PC-3 (cell line): ENCODE data around the gene UBAP1.

Source experiments
- EZH2 ChIP-seq: fragments of 300-600 bp; sonication (generic); IDR thresholded peaks from one replicate; pipeline ENCODE4 v1.6.1; 2017; ENCODE audit warnings: antibody characterized with exemption, mild to moderate bottlenecking, low read length; ENCODE audit not compliant: unreplicated experiment
- EZH2phosphoT487 ChIP-seq: fragments of 300-600 bp; sonication (generic); IDR thresholded peaks from 2 replicates; pipeline ENCODE4 v1.6.1; 2018; ENCODE audit warnings: mild to moderate bottlenecking, antibody characterized with exemption, low read length, borderline replicate concordance
- TF ChIP-seq, protein P1 (sequence below): fragments of 300-600 bp; sonication (generic); conservative IDR thresholded peaks from 2 replicates; pipeline ENCODE4 v1.5.1; 2017; ENCODE audit warnings: antibody characterized with exemption, low read depth, mild to moderate bottlenecking, low read length

DNA sequence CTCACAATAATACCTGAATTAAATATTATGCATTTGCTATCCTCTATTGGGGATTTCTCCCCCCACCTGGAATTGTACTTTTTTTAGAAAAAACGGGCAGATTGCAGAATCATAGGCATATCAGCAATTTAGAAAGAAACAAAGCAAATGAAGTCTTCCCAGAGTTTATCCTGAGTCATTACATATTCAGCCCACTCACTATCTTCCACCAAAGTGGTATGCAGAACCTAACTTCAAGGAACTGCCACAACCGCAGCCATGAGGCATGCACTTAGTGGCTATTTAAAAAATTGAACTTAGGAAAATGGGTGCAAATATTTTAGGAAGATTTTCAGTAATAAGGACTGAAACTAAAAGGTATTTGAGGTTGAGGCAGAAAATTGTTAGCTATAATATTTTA lies 48.6 kb downstream of the UBAP1 start:
- TF ChIP-seq, protein P1, sequence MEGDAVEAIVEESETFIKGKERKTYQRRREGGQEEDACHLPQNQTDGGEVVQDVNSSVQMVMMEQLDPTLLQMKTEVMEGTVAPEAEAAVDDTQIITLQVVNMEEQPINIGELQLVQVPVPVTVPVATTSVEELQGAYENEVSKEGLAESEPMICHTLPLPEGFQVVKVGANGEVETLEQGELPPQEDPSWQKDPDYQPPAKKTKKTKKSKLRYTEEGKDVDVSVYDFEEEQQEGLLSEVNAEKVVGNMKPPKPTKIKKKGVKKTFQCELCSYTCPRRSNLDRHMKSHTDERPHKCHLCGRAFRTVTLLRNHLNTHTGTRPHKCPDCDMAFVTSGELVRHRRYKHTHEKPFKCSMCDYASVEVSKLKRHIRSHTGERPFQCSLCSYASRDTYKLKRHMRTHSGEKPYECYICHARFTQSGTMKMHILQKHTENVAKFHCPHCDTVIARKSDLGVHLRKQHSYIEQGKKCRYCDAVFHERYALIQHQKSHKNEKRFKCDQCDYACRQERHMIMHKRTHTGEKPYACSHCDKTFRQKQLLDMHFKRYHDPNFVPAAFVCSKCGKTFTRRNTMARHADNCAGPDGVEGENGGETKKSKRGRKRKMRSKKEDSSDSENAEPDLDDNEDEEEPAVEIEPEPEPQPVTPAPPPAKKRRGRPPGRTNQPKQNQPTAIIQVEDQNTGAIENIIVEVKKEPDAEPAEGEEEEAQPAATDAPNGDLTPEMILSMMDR: no peak
- TF ChIP-seq EZH2: no peak
- TF ChIP-seq EZH2phosphoT487: no peak
